IPS-18c (cell line): ENCODE measurements around the gene UBALD1.

Source experiments
- H3K4me3 ChIP-seq: 2 replicates; pipeline ENCODE4 v1.7.0; 2013; ENCODE audit warnings: low read depth, mild to moderate bottlenecking, low read length, moderate library complexity; ENCODE audit not compliant: insufficient read depth
- H3K9me3 ChIP-seq: one replicate; pipeline ENCODE4 v1.6.1; 2013; ENCODE audit warnings: mild to moderate bottlenecking, low read length, moderate library complexity; ENCODE audit not compliant: control insufficient read depth, insufficient read depth

The UBALD1 gene

DNA sequence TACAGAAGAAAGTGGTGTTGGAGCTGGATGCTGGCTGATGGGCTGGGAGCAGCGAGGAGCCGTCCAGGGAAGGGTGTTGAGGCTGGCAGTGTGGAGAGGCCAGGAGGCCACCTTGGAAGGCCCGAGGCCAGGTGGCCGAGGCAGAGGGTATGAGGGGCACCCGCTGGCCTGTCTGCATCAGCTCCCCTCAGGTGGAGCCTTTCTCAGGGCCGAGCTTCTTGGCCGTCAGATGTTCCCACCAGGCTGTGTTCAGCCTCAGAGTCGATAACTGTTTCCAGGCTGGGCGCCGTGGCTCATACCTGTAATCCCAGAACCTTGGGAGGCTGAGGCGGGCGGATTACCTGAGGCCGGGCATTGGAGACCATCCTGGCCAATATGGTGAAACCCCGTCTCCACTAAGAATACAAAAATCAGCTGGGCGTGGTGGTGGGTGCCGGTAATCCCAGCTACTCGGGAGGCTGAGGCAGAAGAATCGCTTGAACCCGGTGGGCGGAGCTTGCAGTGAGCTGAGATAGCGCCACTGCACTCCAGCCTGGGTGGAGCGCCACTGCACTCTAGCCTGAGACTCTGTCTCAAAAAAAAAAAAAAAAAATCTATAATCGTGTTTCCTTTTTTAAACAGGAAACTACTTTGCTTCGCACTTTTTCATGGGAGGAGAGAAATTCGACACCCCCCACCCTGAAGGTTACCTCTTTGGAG, 35.2 kb upstream of the UBALD1 start:
- Histone ChIP-seq H3K9me3 (no peaks in the 10 kb centered on the region), H3K4me3 (no peak overlapping the region)

DNA sequence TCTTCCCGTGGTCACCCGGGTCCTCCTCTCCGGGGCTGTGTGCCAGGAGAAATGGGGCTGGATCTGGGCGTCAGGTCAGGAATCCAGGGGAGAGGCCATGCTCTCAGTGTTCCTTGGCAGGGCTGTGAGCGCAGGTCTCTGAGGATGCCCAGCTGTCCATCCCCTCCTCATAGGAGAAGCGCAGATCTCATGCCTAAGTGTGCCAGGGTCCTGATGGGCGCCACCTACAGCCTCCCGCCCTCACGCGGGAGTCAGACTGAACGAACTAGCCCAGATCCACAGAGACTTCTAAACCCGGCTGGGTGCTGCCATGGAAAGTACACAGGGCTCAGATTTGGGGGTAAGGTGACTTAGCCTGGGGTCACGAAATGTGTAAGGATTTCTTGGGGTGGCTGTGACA, 34.2 kb upstream of the UBALD1 start:
- no peak overlapping the region for H3K4me3 ChIP-seq
- H3K9me3 ChIP-seq, result no peaks in the 10 kb centered on the region

DNA sequence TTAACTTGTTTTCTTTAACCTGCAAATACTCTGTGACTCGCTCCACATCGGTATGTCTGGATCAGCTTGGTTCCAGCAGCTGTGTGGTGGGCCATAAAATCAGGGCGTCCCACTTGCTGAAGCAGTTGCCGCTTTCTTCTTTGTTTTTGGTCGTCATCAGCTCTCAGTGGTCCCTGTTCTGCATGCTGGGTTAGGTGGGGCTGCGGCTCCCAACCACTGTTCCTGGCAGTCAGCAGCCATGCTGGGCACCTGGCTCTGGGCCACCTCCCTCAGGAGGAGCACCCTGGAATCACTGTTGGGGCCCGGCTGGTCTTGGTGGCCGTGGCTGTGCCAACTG, 32.9 kb upstream of the UBALD1 start:
- H3K9me3 ChIP-seq, result no peaks in the 10 kb centered on the region
- H3K4me3 ChIP-seq, result no peak overlapping the region

DNA sequence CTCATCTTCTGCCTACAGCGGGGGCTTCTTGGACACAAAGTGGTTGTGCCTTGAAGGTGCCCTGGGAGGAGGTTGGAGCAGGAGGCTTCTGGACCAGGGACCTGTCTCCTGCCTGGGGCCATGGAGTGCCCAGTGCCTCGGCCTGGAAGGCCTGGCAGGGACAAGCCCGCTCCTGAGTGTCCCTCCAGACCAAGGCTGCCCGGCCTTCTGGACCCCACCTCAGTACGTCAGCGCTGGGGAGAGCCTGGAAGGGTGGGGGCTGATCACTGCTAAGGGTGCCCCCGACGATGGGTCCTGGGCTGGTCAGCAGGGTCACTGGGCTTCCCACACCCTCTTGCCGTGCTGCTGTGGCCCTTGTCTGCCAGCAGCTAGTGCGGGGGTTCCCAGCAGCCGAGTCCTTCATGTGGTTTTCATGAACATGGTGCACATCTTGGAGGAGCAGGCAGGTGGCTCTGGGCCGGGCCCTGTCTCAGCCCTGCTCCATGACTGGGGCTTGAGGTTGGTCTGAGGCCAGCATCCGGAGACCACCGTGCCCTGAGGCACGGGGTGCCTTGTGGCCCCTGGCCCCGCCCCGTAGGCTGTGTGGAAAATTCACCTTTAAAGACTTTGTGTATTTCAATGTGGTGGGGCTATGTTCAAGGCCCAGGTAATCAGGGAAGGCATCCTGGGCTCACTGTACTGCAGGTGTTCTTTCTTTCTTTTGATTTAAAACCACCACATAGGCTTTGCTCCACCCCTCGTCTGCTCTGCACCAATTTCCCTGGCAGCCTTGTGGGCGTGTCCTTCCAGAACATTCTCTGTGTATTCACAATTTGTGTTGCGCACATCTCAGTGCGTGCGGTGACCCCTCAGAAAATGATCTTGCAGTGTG, 32.3 kb upstream of the UBALD1 start:
- Histone ChIP-seq H3K4me3 (no peak overlapping the region), H3K9me3 (no peaks in the 10 kb centered on the region)

DNA sequence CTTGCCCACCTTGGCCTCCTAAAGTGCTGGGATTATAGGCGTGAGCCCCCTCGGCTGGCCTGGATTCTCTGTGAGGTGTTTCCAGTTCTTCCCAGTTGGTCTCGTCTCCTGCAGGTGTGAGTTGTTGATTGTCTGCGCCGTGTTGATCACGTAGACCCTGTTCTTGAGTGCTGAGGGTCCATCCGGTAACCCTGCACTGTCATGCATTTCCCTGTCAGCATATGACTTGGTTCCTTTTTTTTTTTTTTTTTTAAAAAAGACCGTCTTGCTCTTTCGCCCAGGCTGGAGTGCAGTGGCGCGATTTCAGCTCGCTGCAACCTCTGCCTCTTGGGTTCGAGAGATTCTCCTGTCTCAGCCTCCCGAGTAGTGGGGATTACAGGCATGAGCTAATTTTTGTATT, 27.2 kb upstream of the UBALD1 start:
- no peak overlapping the region for H3K4me3 ChIP-seq
- H3K9me3 ChIP-seq, result no peaks in the 10 kb centered on the region

DNA sequence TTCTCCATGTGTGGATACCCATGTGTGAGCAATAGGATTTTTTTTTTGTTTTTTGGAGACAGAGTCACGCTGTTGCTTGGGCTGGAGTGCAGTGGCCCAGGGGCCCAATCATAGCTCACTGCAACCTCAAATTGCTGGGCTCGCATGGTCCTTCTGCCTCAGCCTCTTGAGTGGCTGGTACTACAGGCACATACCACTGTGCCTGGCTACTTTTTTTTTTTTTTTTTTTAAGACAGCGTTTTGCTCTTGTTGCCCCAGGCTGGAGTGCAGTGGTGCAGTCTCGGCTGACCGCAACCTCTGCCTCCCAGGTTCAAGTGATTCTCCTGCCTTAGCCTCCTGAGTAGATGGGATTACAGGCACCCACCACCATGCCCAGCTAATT, 26.6 kb upstream of the UBALD1 start:
- H3K4me3 ChIP-seq, result no peak overlapping the region

DNA sequence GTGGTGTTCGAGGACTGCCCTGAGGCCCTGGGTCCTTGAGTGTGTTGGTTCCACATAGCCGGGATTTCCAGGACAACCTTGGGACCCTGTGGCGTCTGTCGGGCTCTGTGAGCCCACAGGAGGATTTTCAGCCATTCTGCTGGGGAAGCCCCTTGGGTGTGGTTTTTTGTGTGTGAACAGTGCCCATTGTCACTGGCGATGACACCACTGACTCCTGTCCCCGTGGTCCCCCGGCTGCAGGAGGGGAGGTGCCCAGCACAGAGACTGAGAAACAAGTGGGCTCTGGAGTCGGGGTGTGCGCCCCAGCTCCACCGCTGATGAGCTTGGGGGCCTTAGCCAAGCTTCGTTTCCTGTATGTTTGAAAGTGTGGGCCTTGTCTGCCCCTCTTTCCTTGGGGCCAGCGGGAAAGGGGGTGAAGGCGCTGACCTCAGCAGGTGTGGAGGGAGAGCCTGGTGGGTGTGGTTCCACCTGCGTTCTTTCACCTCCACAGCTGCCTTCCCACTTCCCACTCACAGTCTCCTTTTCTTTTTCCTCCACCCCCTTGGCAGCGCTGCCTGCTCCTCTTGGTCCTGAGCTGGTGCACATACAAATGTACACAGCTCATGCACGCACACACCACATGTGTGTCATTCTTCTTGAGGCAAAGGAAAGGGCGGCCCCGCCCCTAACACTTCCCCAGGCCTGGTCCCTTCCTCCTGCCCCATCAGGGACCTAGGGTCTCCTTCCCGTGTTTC, 26.1 kb upstream of the UBALD1 start:
- Histone ChIP-seq H3K9me3 (no peaks in the 10 kb centered on the region), H3K4me3 (no peak overlapping the region; the same call in 1 of the 2 replicates)

More for the DNA sequence above, 26.6 kb upstream of the UBALD1 start:
- H3K9me3 ChIP-seq, result no peaks in the 10 kb centered on the region

DNA sequence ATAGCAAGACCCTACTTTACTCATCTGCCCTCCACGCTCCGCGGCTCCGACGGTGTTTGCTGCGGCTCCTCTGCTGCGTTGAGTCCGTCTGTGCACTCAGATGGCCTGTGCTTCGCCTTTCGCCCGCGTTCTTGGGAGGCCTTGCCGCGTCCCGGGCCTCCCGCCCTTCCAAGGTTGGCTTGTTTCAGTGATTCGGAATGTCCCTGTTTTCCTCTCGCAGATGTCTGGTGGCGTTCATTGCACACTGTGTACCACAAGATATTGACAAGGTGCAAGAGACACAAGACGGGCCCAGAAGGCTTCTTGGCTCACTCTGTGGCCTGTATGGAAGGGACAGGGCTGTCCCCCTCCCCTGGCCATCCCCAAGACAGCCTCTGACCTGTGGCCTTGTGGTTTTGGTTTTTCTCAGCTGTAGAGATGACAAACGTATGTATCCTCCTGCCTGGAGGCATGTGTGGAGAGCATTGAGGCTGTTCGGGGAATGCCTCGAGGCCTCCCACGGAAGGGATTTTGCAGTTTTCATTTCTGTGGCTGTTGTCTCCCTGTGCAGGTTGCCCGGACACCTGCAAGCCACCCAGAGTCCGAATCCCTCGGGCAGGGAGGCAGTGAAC, 25.3 kb upstream of the UBALD1 start:
- Histone ChIP-seq H3K4me3 (no peak overlapping the region), H3K9me3 (no peaks in the 10 kb centered on the region)

DNA sequence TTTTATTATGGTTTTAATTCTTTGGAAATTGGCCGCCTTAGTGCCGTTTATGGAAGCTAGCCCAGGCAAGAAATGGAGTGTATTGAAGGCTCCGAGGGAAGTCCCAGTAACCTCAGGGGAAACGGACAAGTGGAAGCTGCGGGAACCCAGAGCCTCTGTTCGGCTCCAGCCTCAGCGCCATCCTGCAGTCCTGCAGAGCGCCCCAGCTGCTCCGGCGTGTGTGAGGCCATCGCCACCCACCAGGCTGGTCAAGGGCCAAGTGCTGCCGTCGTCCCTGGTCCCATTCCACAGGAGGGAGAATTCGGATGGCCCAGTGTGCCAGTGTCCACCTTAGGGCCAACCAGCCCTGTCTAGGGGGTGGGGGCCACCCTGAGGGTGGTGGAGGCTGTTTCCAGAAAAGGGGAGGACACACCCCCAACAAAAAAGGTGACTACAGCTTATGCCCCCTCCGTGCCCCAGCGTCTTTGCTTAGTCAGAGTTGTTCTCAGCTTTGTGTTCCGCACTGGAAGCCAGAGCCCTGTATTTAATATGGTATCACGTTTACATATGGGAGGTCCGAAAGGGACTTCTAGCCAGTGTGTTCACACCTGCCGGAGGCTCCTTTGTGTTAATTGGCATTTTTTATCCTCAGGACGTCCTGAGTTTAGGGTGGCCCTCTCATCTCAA, 22.9 kb upstream of the UBALD1 start:
- Histone ChIP-seq H3K9me3 (no peaks in the 10 kb centered on the region), H3K4me3 (no peak overlapping the region)

DNA sequence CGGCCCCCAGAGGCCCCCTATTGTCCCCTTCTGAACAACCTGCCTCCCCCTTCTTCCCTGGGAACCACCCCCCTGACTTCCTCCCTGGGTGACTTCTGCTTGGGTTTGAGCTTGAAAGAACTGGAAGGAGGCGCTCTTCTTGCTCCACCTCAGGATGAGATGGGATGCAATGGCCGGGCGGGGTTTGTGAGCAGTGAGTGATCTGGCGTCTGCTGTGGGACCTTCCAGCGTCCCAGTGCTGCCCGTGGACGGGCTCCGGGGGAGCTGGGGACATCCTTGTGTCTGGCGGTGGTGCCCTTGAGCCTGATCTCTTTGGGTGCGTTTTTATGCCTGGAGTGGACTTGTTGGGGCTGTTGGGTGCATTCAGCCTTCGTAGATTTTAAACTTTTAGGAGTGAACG, 21.5 kb upstream of the UBALD1 start:
- no peak overlapping the region for H3K4me3 ChIP-seq

DNA sequence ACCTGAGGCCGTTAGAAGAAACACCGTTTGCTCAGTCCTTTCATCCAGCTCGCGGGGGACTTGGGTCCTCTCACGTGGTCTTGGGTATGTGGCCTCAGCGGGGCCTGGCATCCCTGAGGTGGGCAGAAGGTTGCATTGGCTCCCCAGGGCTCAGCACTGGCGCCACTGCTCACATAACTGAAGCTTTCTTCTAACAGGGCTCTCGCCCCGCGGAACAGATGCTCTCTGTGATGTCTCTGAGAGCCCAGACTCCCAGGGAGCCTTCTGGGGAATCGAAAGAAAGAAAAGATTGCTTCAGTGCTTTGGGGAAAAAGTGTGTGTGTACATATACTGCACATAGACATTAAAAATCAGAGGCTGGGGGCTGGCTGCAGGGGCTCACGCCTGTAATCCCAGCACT, 20.1 kb upstream of the UBALD1 start:
- no peak overlapping the region for H3K4me3 ChIP-seq
- no peaks in the 10 kb centered on the region for H3K9me3 ChIP-seq

More for the DNA sequence above, 21.5 kb upstream of the UBALD1 start:
- H3K9me3 ChIP-seq, result no peaks in the 10 kb centered on the region

DNA sequence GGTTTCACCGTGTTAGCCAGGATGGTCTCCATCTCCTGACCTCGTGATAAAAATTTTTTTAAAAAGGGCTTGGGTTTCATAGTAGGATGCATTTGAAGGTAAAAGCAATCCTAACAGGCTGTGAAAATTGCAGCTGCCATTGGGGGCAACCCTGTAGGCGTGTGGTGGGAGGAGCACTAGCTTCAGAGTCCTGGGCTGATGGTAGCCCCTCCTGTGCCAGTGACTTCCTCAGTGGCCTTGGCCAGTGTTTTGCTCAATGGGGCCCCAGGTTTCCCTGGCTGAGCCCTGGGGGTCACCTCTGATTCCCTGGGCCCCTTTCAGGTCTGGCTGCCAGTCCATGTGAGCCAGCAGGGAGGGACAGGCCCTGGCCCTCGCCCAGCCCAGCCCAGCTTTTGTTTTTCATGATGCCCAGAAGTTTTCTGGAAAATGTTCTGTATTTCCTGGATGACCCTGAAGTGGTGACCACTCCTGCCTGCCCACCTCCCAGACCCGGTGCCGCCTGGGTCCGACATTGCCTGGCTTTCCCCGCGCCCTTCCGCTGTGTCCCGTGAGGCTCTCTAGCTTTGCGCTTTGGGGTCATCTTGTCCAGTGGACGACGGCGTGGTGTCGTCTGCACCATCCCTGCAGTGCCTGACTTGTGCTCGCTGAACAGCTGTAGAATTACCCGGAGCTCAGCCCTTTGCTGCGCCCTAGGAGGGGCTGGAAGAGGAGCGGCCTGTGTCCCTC, 19.4 kb upstream of the UBALD1 start:
- Histone ChIP-seq H3K9me3 (no peaks in the 10 kb centered on the region), H3K4me3 (no peak overlapping the region)

DNA sequence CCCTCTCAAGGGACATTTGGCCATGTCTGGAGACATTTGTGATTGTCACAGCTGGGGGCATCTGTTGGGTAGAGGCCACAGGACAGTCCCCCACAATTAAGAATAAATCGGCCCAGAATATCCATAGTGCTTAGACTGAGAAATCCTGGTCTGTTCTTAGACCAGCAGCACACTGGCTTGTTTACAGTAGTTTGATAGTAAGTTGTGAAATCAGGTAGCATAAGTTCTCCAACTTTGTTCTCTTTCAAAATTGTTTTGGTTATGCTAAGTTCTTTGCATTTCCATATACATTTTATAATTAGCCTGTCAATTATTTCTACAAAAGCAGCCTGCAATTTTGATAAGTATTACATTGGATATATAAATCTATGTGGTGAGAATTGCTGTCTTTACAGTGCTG, 16.8 kb upstream of the UBALD1 start:
- no peak overlapping the region for H3K4me3 ChIP-seq

DNA sequence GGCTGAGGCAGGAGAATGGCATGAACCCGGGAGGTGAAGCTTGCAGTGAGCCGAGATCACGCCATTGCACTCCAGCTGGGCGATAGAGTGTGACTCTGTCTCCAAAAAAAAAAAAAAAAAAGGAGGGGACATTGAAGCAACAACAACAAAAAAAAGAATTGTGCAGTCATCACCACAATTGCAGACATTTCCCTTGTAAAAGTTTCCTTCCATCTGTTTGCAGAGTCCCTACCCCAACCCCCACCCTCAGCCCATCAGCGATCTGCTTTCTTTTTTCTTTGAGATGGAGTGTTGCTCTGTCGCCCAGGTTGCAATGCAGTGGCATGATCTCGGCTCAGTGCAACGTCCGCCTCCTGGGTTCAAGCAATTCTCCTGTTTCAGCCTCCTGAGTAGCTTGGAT, 13.6 kb upstream of the UBALD1 start:
- no peak overlapping the region for H3K4me3 ChIP-seq
- no peaks in the 10 kb centered on the region for H3K9me3 ChIP-seq

More for the DNA sequence above, 16.8 kb upstream of the UBALD1 start:
- no peaks in the 10 kb centered on the region for H3K9me3 ChIP-seq

DNA sequence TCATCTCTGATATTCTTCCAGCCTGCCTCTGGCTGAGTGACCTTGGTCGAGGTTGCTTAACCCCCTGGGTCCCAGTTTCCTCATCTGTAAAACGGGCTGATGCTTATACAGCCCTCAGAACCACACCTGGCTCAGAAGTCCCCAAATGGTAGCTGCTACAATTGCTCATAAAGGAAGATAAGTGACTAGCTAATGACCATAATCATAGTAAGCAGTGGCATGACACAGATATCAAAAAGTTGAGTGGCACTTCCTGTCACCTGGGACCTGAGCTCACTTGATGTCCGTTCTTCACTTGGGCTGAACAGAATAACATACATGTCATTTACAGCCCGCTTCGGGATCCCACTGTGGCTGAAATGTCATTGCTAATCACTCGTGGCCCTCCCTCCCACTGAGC, 11.7 kb upstream of the UBALD1 start:
- Histone ChIP-seq H3K9me3 (no peaks in the 10 kb centered on the region), H3K4me3 (no peak overlapping the region)

DNA sequence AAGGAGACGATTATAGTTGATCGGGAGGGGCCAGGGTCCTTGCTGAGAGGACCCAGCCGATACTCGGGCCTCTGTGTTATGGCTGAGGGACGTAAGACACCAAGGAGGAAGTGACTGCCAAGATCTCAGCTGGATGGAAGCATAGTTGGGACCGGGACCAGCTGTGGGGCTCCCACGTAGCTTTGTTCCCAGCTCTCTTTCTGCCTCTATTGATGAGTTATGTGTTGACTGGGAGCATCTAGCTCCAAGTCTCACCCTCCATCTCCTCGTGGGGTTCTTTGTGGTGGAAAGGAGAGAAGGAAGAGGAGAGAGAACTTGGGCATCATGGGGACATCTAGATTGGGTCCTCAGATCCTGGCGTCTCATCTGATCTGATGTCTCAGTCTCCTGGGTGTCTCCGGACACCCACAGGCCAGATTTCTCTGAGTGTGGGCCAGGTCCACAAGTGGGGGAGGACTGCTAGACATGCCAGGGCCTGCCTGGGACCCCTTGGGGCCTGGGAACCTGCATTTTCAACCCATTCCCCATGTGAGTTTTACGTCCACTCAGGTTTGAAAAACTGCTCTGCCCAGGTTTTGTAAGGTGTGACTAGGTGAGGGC, 11.0 kb upstream of the UBALD1 start:
- Histone ChIP-seq H3K9me3 (no peaks in the 10 kb centered on the region), H3K4me3 (peak overlapping the region; percentile 93)
